Eye (tissue), 1 donor: ENCODE results near the gene CCDC97.
"Not testable (repeated sequence)": the region's sequence is repeated elsewhere in the genome, so short reads cannot be mapped to it uniquely, and the experiment has no call there.

Experiments
- DNase-seq: peaks from one replicate; pipeline ENCODE4 v3.0.0-alpha.2; 2015

The CCDC97 gene

DNA sequence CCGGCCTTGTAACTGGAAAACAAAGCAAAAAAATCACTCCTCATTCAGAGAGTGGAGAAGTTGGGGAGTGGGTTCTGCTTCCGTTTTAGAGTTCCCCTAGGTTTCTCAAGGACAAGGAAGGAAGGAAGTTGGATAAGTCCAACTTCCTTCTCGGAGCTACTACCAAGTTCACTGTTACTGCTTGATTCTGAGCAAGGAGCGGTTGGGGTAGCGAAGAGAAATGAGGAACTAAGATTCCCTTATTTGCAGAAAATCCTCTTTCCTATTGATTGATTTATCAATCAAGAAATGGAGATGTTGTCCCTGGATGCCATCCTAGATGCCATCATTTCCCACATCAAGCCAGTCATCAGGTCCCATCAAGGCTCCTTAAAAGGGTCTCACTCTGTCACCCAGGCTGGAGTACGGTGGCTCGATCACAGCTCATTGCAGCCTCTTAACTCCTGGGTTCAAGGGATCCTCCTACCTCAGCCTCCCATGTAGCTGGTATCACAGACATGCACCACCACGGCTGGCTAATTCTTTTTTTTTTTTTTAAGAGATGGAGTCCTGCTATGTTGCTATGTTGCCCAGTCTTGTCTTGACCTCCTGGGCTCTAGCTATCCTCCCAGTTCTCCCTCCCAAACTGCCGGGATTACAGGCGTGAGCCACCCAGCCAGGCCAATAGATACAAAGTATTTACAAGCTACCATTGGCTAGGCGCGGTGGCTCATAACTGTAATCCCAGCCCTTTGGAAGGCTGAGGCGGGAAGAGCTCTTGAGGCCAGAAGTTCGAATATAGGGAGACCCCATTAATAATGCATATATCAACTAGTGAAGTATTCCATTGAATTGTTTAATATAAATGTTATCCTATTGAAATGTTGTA is 54.8 kb downstream of the CCDC97 start:
- no peak for DNase-seq

DNA sequence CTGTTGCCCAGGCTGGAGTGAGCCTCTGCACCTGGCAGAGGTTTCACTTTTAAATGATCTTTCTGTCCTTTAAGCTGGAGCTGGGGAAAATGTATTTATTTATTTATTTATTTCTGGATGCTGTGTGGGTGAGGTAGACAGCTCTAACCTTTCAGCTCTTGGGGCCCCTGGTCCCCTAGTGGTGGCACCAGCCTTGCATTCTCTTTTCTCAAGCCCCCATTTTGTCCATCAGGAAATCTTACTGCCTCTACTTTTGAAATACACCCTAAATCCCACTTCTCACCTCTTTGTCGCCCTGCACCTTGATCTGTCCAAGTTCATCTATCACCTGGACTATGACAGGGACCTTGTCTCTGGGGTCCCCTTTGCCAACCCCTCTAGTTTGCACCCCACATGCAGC is 56.1 kb downstream of the CCDC97 start:
- DNase-seq: no peak

DNA sequence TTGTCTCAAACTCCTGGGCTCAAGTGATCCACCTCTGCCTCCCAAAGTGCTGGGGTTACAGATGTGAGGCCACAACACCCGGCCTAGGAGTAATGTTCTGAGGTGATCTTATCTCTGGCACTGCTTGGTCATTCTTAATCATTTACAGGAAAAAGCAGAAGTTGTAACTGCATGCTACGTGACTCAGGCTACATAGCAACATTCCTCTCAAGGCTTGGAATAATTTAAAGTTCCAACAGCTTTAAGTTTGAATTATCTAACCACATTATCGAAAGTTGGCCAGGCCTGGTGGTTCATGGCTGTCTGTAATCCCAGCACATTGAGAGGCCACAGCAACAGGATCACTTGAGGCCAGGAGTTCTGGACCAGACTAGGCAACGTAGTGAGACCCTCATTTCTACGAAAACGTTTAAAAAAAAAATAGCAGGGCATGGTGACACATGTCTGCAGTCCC is 57.9 kb downstream of the CCDC97 start:
- no peak for DNase-seq

DNA sequence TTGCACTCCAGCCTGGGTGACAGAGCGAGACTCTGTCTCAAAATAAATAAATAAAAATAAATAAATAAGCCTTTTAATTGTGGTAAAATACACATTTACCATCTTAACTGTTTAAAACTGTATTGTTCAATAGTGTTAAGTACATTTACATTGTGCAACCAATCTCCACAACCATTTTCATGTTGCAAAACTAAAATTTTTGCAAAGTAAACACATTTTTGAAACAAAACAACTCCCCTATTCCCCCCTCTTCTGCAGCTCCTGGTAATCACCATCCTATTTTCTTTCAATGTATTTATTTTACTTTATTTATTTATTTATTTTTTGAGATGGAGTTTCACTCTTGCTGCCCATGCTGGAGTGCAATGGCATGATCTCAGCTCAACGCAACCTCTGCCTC is 59.8 kb downstream of the CCDC97 start:
- no peak for DNase-seq

DNA sequence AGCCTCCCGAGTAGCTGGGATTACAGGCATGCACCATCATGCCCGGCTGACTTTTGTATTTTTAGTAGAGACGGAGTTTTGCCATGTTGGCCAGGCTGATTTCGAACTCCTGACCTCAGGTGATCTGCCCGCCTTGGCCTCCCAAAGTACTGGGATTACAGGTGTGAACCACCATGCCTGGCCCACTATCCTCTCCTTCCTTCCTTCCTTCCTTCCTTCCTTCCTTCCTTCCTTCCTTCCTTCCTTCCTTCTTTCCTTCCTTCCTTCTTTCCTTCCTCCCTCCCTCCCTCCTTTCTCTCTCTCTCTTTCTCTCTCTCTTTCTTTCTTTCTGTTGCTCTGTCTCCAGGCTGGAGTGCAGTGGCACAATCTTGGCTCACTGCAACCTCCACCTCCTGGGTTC is 61.1 kb downstream of the CCDC97 start:
- not testable (repeated sequence) for DNase-seq

DNA sequence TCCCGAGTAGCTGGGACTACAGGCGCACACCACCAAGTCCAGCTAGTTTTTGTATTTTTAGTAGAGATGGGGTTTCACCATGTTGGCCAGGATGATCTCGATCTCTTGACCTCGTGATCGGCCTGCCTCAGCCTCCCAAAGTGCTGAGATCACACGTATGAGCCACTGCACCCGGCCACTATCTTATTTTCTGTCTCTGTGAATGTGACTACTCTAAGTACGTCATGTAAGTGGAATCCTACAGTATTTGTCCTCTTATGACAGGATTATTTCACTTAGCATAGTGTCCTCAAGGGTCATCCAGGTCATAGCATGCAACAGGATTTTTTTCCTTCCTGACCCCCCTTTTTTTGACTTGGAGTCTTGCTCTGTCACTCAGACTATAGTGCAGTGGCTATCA is 61.6 kb downstream of the CCDC97 start:
- DNase-seq: no peak

DNA sequence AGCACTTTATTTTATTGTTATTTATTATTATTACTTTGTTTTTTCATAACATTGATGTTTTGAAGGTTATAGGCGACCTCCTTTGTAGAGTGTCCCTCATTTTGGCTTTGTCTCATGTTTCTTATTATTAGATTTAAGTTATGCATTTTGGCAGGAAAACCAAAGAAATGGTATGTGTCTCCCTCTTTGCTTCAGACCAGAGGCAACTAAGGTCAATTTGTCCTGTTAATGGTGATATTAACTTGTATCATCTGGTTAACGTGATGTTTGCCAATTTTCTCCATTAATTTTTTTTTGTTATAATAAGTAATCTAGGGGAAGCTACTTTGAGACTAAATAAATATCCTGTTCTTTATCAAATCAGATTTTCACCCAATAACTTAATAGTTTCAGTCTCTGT is 62.5 kb downstream of the CCDC97 start:
- DNase-seq: no peak

DNA sequence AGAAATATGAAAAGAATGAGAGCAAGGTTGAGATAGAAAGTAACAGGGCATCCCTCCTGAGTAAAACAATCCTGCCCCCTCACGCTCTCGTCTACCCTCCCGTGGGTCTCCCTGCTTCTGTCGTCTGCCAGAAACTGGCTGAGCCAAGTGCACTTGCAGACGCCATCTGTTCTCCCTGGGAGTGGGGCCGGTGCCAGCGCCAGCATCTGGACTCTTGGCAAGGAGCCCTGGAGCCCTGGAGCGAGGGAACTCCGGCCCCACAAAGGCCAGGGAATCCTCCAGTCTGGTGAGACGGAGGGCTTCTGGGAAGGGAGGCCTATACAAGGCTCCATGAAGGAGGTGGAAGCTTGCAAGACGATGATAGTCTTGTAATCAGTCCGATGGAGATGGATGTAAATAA is 64.0 kb downstream of the CCDC97 start:
- DNase-seq: peak; percentile 85
